Measurements from ENCODE around the gene LY6G6D.

LY6G6D gene

DNA sequence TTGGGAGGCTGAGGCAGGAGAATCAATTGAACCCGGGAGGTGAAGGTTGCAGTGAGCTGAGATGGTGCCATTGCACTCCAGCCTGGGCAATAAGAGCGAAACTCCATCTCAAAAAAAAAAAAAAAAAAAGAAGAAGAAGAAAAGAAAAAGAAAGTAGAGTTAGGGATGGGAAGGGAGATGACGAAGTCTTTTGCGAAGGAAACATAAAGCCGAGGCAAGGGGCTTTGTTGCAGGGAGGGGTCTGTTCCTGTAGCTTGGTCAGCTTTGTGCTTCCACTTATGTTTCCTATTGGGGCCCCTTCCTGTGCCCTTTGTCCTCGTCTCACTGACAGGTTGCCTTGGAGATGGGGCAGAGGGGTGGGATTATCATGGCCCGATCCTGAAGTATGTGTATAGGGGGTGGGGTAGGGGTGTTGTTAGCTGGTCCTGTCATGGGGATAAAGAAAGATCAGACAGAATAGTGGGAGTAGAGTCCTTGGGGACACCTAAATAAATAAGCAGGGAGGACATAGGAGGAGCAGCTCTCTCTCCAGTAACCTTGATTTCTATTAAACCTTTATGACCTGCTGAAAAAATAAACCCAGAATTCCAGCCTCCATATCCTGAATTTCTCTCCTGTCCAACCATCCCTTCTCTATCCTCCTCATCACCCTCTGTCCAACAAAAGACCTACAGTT, 22.3 kb downstream of the LY6G6D start:
- no peak for DNase-seq

DNA sequence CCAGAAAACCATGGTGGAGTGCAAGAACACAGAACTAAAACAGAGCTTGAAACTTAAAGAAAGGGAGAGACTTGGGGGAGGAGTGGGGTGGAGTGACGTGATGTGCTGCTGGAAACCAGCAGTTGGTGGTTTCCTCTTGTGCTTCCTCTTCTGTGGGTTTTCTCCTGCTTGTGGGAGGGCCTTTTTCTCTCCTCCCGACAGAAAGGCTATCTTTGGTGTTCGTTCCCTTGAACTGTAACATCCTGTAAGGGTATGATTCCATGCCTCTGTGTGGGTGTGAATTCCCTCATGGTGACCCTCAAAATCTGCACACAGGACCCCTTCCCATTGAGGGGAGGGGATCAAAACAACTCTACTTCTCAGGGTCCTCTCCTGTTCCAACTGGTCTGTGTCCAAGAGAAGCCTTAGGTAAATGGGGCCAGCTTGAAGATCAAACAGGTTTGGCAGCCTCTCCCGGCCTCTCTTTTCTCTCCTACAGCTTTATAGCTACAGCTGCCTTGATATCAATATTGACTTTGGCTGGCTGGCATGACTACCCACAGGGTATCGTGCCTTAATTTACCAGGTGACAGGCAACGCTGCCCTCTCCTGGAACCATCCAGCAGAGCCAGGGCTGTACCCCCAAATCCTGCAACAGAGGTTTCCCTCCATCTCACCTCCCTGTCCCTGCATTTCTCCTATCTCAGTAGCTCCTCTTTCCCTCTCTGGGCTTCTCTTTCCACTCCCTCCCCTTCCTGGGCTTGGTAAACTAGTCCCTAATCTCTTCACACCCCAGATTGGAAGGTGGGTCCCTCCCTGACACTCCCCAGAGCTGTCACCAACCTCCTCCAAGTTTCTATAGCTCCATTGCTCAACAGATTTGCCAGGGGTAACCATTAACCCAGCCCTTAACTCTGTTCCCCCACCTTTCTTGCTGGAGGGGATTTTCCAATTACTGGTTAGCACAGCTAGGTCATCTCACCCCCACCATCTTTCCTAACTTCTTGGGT, 23.1 kb downstream of the LY6G6D start:
- DNase-seq, result no peak

DNA sequence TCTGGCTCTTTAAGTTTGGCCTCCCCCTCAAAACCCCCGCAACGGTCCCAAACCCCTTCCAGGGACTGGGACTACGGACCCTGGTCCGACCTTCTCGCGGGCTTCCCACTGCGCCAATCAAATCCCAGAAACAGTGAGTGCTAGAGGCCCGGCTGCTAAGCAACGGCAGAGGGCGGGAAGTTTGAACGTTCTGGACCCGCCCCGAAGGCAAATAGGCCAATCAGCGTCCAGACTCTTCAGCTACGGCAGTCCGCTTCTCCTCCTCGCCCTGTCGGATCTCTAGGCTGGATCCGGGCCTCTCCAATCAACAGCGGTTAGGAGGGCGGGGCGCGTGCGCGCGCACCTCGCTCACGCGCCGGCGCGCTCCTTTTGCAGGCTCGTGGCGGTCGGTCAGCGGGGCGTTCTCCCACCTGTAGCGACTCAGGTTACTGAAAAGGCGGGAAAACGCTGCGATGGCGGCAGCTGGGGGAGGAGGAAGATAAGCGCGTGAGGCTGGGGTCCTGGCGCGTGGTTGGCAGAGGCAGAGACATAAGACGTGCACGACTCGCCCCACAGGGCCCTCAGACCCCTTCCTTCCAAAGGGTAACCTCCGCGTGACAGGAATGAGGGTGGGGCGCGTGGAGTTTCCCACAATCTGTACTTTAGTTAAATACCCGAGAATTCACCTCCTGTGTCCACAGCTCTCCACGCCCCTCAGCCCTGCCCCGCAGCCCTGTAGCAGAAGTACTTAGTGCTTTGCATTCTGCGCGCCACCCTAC, 24.7 kb downstream of the LY6G6D start, which contains the start of gene MSH5:
MSH5 (plus strand) TSS at position 367 of the 758 bp plus-strand sequence. CDS start 462 bp downstream, outside the sequence.
- DNase-seq, result peak; percentile 49

DNA sequence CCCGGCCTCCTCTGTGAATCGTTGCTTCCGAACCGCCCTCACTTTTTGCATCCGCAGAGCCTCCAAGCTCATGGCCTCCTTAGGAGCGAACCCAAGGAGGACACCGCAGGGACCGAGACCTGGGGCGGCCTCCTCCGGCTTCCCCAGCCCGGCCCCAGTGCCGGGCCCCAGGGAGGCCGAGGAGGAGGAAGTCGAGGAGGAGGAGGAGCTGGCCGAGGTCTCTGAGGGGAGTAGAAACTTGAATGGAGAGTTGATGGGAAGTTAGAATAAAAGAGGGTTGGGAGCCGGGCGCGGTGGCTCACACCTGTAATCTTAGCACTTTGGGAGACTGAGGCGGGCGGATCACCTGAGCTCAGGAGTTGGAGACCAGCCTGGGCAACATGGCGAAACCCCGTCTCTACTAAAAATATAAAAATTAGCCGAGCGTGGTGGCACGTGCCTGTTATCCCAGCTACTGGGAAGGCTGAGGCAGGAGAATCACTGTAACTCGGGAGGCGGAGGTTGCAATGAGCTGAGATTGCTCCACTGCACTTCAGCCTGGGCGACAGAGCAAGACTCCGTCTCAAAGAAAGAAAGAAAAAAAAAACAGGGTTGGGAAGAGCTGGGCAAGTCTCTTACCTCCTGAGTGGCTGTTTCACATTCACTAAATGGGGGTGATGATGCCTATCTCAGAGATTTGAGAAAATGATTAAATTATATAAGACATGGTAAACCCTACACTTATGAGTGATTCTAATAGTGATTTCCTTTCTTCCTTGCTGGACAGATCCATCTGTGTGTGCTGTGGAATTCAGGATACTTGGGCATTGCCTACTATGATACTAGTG, 25.5 kb downstream of the LY6G6D start:
- DNase-seq, result no peak

DNA sequence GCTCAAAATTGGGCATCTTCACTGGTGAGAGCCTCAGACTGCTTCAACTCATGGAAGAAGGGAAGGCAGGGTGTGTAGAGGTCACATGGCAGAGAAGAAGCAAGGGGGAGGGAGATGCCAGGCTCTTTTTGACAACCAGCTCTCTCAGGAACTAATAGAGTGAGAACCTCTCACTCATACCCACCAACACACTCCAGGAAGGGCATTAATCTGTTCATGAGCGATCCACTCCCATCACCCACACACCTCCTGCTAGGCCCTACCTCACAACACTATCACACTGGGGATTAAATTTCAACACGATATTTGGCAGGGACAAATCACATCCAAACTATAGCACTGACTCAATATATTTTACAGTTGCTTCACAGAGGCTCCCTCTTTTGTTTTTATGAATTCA, 26.7 kb downstream of the LY6G6D start:
- no peak for DNase-seq

DNA sequence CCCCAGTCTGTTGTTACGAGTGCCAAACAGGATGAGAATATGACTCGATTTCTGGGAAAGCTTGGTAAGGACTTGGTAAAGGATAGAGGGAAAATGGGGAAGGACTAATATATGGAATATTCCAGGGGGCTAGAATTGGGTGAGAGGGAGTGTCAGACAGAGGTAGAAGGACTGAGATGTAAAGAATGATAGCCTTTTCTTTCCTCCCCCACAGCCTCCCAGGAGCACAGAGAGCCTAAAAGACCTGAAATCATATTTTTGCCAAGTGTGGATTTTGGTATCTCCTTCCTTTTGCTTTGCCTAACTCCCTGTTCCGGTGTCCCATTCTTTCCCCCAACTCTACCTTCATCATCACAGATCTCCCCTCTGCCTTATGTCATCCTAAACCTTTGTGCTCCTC, 27.7 kb downstream of the LY6G6D start:
- no peak for DNase-seq

DNA sequence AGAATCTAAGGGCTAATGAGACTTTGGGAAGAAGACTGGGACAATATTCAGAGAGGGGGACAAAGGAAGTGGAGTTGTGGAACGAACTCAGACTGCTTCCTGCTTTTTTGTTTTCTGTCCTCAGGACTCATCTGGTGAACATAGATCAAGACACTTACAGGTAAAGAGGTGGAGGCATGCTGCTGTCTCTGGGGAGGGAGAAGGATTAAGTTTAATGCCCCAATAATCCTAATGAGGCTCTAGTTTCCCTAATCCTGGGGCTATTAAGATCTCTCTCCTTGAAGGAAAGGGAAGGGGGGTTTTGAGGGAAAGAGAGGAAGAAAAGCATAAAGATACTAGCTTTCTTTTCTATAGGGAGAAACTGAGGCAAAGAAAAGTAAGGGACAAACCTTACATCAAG, 29.3 kb downstream of the LY6G6D start:
- DNase-seq, result no peak

DNA sequence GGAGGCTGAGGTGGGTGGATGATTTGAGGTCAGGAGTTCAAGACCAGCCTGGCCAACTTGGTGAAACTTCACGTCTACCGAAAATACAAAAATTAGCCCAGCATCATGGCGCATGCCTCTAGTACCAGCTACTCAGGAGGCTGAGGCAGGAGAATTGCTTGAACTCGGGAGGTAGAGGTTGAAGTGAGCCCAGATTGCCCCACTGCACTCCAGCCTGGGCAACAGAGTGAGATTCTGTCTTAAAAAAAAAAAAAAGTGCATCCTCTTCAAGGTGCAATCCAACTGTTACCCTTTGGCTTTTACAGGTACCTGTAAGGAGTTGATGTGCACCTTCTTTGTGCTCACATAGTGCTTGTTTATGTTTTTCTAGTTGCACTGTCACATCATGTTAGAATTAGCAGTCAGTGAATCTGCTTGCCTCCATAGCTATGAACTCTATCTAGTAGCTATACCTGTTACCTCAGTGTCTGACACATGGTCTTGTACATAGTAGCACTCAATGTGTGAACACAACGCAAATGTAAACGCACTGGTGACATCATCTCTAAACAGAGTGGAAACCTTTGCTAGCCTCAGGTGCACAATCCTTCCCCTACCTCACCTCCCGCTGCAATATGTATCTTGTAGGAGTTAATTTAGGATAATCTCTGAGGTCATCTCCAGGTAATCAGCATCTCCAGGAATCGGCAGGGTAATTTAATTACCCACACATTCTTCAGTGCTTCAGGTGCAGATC, 34.3 kb downstream of the LY6G6D start:
- DNase-seq, result no peak

DNA sequence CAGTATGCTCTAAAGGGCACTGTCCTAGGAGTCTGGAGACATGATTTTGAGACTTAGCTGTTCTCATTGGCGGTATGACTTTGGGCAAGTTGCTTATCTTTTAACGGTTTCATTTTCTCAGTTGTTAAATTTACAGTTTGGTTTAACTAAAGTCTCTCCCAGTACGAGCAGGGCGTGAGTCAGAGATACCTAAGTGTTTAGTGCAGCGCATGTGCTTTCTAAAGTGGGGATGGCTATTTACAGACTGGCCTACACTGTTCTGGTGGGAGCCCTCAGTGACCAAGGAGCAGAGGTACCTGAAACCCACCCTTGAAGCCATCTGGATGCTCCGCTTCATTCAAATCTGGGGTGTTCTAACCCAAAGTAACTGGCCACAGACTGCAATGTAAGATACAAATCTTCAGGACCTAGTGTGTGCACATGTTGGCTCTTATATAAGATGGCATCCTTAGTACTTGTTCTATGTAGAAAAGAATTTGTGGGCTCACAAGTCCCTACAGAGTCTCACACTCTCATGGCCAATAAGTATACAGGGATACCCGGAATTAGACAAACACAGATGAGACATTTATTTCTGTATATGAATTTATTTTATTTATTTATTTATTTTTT, 35.4 kb downstream of the LY6G6D start:
- no peak for DNase-seq

DNA sequence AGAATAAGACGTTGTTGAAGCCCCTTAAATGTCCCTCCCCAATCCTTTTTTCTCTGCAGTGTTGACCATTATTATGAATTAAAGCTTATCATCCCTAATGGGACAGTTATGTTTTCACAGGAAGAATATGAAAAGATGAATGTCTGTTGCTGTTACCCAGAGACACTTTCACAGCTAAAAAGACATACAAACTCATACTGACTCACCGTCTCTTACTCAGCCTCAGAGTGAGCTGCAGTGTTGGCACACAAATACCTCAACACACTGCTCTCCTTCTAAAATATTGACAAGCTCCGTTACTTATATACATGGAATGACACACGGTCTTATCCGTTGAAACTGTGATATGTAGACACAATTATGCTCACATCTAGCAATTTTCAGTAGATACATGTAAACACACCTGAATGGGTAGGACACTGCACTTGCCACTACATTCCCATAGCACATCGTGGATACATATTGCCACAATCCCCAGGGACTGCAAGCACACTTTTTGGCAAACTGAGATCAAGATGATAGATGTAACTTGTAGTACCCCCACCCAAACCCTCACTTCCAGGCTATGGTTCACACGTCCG, 37.7 kb downstream of the LY6G6D start:
- no peak for DNase-seq

DNA sequence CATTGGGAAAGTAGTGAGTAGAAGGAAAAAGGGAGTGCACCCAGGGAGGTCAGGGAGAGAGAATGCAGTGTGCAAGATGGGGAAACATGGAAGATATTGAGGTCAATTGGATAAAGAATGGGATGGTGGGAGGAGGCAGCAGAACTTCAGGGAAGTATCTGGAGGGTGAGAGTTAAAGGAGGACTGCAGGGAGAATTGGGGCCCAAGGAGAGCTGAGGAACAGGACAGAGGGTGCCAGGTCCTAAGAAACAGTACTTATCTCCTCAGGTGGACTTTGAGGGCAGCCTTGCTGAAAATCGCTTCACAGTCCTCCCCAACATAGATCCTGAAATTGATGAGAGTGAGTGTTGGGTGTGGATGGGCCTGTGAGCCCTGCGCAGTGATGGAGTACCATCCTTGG, 43.1 kb downstream of the LY6G6D start:
- no peak for DNase-seq

DNA sequence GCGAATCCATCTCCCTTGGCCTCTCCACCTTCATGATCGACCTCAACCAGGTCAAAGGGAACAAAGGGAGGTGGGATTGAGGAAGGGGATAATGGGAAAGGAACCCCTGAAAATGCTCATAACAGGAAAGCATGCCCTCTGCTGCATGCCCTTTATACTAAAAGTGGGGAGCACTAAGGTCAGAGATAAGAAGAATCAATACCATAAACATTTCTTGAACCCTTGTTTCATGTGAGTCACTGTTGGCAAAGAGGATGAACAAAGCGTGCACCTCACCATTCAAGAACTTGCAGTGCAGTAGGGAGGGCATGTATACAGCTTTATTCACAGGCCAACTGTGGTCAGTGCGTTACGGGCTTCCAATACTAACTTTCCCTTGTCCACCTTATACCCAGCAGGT, 45.6 kb downstream of the LY6G6D start:
- no peak for DNase-seq

DNA sequence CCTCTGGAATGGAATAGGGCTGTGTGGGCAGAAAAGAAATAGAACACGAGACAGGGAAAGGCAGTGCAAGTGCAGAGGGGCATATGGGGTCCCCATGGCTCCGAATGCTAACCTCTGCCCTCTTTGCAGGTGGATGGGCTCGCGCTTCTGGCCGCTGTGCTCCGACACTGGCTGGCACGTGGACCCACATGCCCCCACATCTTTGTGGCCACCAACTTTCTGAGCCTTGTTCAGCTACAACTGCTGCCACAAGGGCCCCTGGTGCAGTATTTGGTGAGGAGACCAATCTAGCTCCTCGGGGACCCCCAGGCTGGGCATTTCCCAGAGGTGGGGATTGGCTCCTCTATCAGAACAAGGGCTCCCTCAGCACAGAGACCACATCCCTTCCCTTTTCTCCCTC, 46.2 kb downstream of the LY6G6D start:
- DNase-seq, result no peak

DNA sequence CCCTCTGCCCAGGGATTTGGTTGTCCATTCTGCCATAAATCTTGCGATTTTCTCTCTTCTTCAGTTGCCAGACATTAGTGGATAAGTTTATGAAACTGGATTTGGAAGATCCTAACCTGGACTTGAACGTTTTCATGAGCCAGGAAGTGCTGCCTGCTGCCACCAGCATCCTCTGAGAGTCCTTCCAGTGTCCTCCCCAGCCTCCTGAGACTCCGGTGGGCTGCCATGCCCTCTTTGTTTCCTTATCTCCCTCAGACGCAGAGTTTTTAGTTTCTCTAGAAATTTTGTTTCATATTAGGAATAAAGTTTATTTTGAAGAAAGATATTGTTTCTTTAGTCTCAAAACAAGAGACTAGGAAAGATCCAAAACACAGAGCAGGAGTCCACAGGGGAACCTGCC, 47.2 kb downstream of the LY6G6D start, which contains the start of gene SAPCD1:
SAPCD1 (plus strand) TSS at position 301 of the 400 bp plus-strand sequence. CDS start 399 bp downstream, outside the sequence.
- DNase-seq, result no peak

DNA sequence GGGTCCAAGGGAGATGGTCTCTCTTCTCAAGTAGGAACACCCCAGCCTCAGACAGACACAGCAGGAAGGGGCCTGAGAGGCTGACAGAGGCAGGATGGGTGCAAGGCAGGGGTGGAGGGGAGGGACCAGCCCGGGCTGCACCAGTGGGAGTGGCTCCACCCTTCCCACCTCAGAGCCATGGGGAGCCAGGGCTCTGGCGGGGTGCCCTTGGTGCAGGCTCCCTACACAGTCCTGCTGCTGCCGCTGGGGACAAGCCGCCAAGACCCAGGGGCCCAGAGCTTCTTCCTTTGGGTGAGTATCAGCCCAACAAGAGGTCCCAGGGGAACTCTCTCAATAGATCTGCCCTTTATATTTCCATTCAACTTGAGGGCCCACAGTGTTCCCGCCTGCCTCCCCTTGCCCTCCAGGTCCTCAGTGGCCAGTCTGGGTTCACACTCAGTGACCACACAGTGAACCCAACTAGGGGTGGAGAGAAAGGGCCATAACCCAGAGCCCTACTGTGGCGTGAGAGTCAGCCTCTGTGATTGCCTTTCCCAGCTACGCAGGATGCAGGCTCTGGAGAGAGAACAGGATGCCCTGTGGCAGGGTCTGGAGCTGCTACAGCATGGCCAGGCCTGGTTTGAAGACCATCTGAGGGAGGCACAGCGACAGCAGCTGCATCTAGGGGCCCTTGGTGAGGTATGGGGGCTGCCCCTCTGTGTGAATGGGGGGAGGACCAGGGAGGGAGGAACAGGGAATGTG, 47.9 kb downstream of the LY6G6D start:
- no peak for DNase-seq

DNA sequence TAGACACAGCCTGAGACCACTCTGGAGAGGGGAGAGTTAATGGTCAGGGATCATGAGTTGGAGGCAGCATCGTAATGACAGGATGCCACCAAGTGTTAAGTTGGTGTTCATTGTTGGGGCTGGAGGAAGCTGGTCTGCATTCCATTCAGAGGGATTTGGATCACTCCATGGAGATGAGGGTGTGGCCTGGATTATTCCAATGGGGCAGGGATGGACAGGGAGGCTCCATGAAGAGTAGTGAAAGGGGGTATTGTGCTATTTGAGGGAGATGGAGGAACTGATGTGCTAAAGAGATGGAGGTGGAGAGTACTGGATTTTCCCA, 48.4 kb downstream of the LY6G6D start:
- DNase-seq, result no peak

DNA sequence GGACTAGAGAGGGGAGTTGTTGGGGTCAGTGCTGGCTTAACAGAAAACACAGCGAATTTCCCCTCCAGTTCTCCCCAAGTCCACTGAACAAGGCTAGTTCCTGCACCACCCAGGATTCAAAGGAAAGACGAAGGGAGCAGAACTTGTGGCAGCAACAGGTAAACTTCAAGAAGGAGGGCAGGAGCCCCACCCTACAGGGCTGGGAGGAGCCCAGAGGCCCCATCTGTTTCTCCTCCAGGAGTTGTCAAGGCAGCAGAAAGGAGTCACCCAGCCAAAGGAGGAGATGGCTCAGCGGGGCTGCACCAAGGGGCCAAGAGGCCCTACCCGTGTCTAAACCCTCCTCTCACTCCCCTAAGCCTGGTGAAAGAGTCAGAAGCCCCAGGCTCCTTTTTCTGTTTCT, 49.0 kb downstream of the LY6G6D start:
- no peak for DNase-seq

DNA sequence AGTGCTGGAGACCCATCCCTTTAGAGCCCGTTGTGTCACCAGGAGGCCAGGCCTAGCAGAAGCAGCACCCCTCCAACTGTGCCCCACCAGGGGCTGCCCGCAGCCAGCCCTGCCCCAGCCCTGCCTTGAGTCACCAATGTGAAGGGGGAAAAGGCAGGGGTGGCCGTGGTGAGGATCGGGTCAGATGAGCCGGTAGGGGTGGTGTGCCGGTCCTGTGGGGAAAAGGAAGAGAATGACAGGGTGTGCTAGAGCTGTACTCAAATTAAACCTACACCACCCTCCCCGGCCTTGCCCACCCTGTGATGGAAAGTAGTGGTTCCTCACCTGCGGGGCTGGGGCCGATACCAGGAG, 50.4 kb downstream of the LY6G6D start:
- DNase-seq, result no peak

DNA sequence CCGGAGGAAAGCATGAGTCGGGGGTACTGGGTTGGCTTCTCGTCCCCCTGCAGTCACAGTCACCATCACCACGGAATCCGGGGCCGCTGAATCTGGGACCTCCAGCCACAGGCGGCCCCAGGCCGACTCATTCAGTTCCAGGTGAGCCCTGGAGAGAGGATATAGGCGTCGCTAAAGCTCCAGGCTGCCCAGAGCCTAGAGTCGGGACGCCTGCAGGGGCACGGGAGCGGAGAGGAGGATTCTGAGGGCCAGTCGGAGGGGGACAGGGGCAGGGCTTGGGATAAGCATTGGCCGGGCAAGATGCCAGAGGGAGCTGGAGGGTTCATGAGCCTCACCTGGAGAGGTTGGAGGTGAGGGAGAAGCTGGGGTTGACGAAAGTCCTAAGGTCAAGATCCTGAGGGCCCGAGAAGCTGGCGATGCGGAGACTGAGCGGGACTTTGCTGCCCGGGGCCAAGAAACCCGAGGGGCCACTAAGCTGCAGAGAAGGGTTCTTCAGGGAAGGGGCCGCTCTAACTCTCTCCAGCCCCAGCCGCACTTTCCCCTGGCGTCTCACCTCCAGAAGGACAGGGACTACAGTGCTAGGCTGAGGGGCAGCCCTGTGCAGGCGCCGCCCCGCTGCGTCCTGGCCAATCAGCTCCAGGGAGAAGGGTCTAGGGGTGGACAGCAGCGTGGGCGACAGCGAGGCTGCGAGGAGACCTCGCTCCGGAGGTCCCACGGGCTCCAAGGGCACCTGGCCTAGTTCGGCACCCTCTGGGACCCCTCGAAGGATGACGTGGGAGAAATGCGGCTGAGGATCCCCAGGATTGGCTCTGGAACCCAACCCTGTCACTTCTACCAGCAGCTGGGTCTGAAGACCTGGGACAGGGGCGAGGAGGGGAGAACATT, 51.0 kb downstream of the LY6G6D start:
- no peak for DNase-seq
